ENCODE data around the gene SLC18B1. TPM values are rescaled to one million over a fixed set of nuclear protein-coding genes. Genes with fewer than 3 reads are reported as not detected.
A peak's percentile ranks its signal among the peaks of the same experiment; 100 is the strongest.

Gene SLC18B1
- total and polyA plus RNA-seq, 2 of the 13 experiments (the other 11 are each of a cell fraction or from before 2014, with no cell fraction given) = 11.4 to 13.8 TPM

- no peak for TF ChIP-seq SOX13 (IDR thresholded peaks at IDR 0.05)
- TF ChIP-seq SOX13 (CRISPR knock-in tag; conservative IDR thresholded peaks at IDR 0.05 in 1 of 2, IDR thresholded peaks at IDR 0.05 in 1 of 2) = peak in 1 of 2 experiments; percentile 48; a peak in 1 of 4 replicates
- no peak for TF ChIP-seq JARID2 (CRISPR knock-in tag; IDR thresholded peaks at IDR 0.05; ENCODE audit: insufficient replicate concordance)
- TF ChIP-seq SMC3 (IDR thresholded peaks at IDR 0.05; ENCODE audit: low read length) = peak; percentile 78
- 0 out of 2 replicates have a peak, but pooled peaks have one; percentile 20 for TF ChIP-seq ZNF644 (CRISPR knock-in tag; IDR thresholded peaks at IDR 0.05; ENCODE audit: low read depth)
- TF ChIP-seq GABPA (IDR thresholded peaks at IDR 0.05; ENCODE audit: low read depth, low read length) = no peak
- TF ChIP-seq GABPA (CRISPR knock-in tag; IDR thresholded peaks at IDR 0.05; ENCODE audit: low read depth) = peak; percentile 81
- TF ChIP-seq IKZF5 (CRISPR knock-in tag; IDR thresholded peaks at IDR 0.05) = peak; percentile 58
- peak; percentile 49; the same call in 1 of the 2 replicates for TF ChIP-seq NFE2L2 (IDR thresholded peaks at IDR 0.05; ENCODE audit: low read length)
- TF ChIP-seq RFX3 (CRISPR knock-in tag; IDR thresholded peaks at IDR 0.05) = no peak
- TF ChIP-seq ZNF33B (CRISPR knock-in tag; IDR thresholded peaks at IDR 0.05) = no peak
- no peak for TF ChIP-seq ZHX1 (CRISPR knock-in tag; IDR thresholded peaks at IDR 0.05; ENCODE audit: low read depth)
- TF ChIP-seq KLF16 (CRISPR knock-in tag; IDR thresholded peaks at IDR 0.05) = 0 out of 4 replicates have a peak, but pooled peaks of 1 of the 2 experiments have one; percentile 28
- peak; percentile 8; the same call in 1 of the 2 replicates for TF ChIP-seq SP5 (CRISPR knock-in tag; IDR thresholded peaks at IDR 0.05; ENCODE audit: borderline replicate concordance, low read depth)
- TF ChIP-seq HBP1 (CRISPR knock-in tag; IDR thresholded peaks at IDR 0.05; ENCODE audit: low read depth) = peak; percentile 74; the same call in 1 of the 2 replicates
- peak; percentile 77; the same call in 1 of the 2 replicates for TF ChIP-seq ZKSCAN8 (CRISPR knock-in tag; IDR thresholded peaks at IDR 0.05; ENCODE audit: borderline replicate concordance)
- no peak for TF ChIP-seq CREB1 (IDR thresholded peaks at IDR 0.05)
- 0 out of 2 replicates have a peak, but pooled peaks have one; percentile 40 for TF ChIP-seq CREB1 (CRISPR knock-in tag; IDR thresholded peaks at IDR 0.05)
- TF ChIP-seq TFDP1 (CRISPR knock-in tag; IDR thresholded peaks at IDR 0.05; ENCODE audit: borderline replicate concordance) = peak; percentile 16; the same call in 1 of the 2 replicates
- TF ChIP-seq TSC22D2 (CRISPR knock-in tag; IDR thresholded peaks at IDR 0.05; ENCODE audit: borderline replicate concordance) = no peak
- no peak for TF ChIP-seq NR2F6 (IDR thresholded peaks at IDR 0.05)
- TF ChIP-seq NR2F6 (CRISPR knock-in tag; IDR thresholded peaks at IDR 0.05) = peak; percentile 23; the same call in 1 of the 2 replicates
Measured at GRCh38 chr6:132798869-132799538, 567 bp upstream of the SLC18B1 start (continued).

Measured in HepG2 (cell line).